Measurements from ENCODE around the gene TRPM4.

TRPM4 gene

DNA sequence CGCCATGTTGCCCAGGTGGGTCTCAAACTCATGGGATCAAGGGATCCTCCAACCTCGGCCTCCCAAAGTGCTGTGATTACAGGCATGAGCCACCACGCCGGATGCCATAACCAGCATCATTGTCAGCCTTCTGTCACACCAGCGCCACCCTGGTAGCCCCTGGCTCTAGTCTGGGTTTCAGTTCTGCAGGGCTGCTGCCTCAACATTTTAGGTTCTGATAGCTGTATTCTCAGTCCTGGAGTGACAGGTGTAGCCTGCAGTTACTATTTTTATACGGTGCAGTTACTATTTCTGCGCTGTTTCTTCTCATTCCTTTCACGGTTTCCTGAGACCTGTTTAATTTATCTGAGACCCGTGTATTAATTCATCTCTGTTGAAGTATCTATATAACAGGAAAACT lies 57.1 kb downstream of the TRPM4 start:
- Histone ChIP-seq H3K79me2 (ENCODE audit: control insufficient read depth, insufficient read depth, low read length, poor library complexity) (no peaks in the 10 kb centered on the region), H3K27ac (ENCODE audit: low read depth, low read length) (no peak overlapping the region), H2BK12ac (ENCODE audit: low read length) (no peak overlapping the region), H2BK5ac (ENCODE audit: low read depth, low read length, poor library complexity) (no peak overlapping the region), H3K79me1 (ENCODE audit: low read length) (no peaks in the 10 kb centered on the region), H3K4me1 (ENCODE audit: control insufficient read depth in 1 of 2, insufficient read depth in 2 of 2, low read length in 2 of 2) (no peaks in the 10 kb centered on the region), H3K23ac (ENCODE audit: low read length) (no peak overlapping the region), H3K4me3 (ENCODE audit: low read depth, low read length) (no peak overlapping the region), H3K9me3 (ENCODE audit: insufficient read depth, low read depth, low read length) (no peaks in the 10 kb centered on the region), H4K8ac (ENCODE audit: low read depth, low read length) (no peak overlapping the region), H2AK5ac (ENCODE audit: low read length) (no peak overlapping the region), H2AFZ (ENCODE audit: insufficient read depth, low read length, poor library complexity) (no peak overlapping the region), H3K36me3 (ENCODE audit: control insufficient read depth in 1 of 2, insufficient read depth in 2 of 2, low read length in 2 of 2) (peaks cover 19 to 20% of the 10 kb centered on the region in 2 experiments), H3K4ac (ENCODE audit: low read depth, low read length) (no peak overlapping the region), H4K91ac (ENCODE audit: low read depth, low read length) (no peak overlapping the region), H3K9ac (ENCODE audit: low read length) (no peak overlapping the region), H2BK120ac (ENCODE audit: insufficient read depth, low read length, poor library complexity) (no peak overlapping the region), H3K27me3 (ENCODE audit: insufficient read depth, low read length) (no peaks in the 10 kb centered on the region), H3K4me2 (ENCODE audit: low read length) (no peak overlapping the region), H3K18ac (ENCODE audit: low read length) (no peak overlapping the region), H3K14ac (ENCODE audit: low read length) (no peak overlapping the region), H4K12ac (ENCODE audit: low read depth, low read length) (no peak overlapping the region)
- WGBS (ENCODE audit: extremely low coverage, insufficient coverage, insufficient read length) = no CpG with 5 or more reads among the region's 9 CpGs
- DNase-seq = no peak

DNA sequence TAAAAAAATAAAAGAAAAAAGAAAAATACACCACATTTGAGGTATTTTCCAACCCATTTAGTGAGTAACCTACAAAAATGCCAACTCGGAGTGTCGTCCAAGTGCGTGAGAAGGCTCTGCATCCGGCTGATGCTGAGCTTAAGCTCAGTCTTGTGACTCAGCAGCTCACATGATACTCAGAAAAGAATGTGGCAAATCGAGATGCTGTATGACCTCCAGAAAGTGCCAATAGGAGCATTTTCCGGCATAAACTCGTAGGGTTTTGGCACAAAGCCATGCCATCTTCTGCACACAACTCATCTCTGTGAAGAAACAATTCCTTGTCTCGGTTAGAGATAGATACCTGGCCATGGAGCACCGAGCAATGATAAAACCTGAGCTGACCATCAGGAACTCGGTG lies 58.5 kb downstream of the TRPM4 start:
- Histone ChIP-seq H3K79me2 (ENCODE audit: control insufficient read depth, insufficient read depth, low read length, poor library complexity) (no peaks in the 10 kb centered on the region), H4K91ac (ENCODE audit: low read depth, low read length) (no peak overlapping the region), H4K12ac (ENCODE audit: low read depth, low read length) (no peak overlapping the region), H3K9me3 (ENCODE audit: insufficient read depth, low read depth, low read length) (no peaks in the 10 kb centered on the region), H3K14ac (ENCODE audit: low read length) (no peak overlapping the region), H2AFZ (ENCODE audit: insufficient read depth, low read length, poor library complexity) (no peak overlapping the region), H3K27ac (ENCODE audit: low read depth, low read length) (no peak overlapping the region), H3K4me3 (ENCODE audit: low read depth, low read length) (no peak overlapping the region), H2BK120ac (ENCODE audit: insufficient read depth, low read length, poor library complexity) (no peak overlapping the region), H3K9ac (ENCODE audit: low read length) (no peak overlapping the region), H2AK5ac (ENCODE audit: low read length) (no peak overlapping the region), H3K18ac (ENCODE audit: low read length) (no peak overlapping the region), H3K4me1 (ENCODE audit: control insufficient read depth in 1 of 2, insufficient read depth in 2 of 2, low read length in 2 of 2) (no peaks in the 10 kb centered on the region), H2BK5ac (ENCODE audit: low read depth, low read length, poor library complexity) (no peak overlapping the region), H4K8ac (ENCODE audit: low read depth, low read length) (no peak overlapping the region), H3K79me1 (ENCODE audit: low read length) (no peaks in the 10 kb centered on the region), H3K23ac (ENCODE audit: low read length) (no peak overlapping the region), H3K4ac (ENCODE audit: low read depth, low read length) (no peak overlapping the region), H3K4me2 (ENCODE audit: low read length) (no peak overlapping the region), H2BK12ac (ENCODE audit: low read length) (no peak overlapping the region), H3K27me3 (ENCODE audit: insufficient read depth, low read length) (no peaks in the 10 kb centered on the region), H3K36me3 (ENCODE audit: control insufficient read depth in 1 of 2, insufficient read depth in 2 of 2, low read length in 2 of 2) (peaks cover 9 to 10% of the 10 kb centered on the region in 2 experiments)
- peak in 1 of 2 donors; percentile 25 for DNase-seq
- no CpG with 5 or more reads among the region's 10 CpGs for WGBS (ENCODE audit: extremely low coverage, insufficient coverage, insufficient read length)

DNA sequence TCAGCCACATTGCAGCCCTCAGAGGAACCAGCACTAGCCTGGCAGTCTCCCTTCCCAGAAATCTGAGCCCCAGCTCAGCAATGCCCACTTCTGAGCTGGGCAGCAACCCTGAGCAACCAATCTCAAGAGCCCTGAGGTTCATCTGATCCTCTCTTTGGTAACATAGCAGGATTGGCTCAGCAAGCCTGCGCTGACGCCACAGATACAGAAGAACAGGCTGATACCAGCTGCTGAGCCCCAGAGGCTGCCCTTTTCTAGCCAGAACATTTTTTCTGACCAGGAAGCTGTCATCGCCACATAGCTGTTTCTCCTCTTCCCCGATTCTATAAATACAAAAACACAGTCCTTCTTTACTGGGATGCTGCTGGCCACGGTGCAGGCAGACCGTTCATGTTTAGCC lies 59.8 kb downstream of the TRPM4 start:
- Histone ChIP-seq H2BK5ac (ENCODE audit: low read depth, low read length, poor library complexity) (no peak overlapping the region), H3K4me3 (ENCODE audit: low read depth, low read length) (no peak overlapping the region), H2AFZ (ENCODE audit: insufficient read depth, low read length, poor library complexity) (no peak overlapping the region)

DNA sequence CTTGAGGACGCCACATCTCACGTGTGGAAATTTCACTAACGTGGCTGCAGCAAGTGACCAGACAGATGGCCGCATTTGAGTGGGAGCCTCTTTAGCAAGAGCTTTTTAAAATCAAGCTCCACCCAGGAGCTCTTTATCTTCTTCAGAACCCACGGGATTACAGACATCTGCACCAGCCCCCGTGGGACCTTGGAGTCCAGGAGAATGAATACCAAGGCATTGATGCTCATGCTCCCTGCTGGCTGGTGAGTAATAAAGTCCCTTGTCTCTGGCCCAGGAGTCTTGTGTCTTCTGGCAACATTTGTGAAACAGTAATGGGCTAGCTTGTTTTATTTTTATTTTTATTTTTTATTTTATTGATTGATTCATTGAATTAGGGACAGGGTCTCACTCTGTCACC lies 64.4 kb downstream of the TRPM4 start:
- no peaks in the 10 kb centered on the region for H3K79me2 ChIP-seq (ENCODE audit: control insufficient read depth, insufficient read depth, low read length, poor library complexity)
- no peak overlapping the region for H3K9ac ChIP-seq (ENCODE audit: low read length)
- H3K9me3 ChIP-seq (ENCODE audit: insufficient read depth, low read depth, low read length) = no peaks in the 10 kb centered on the region
- no CpG with 5 or more reads among the region's 6 CpGs for WGBS (ENCODE audit: extremely low coverage, insufficient coverage, insufficient read length)
- peaks cover 0 to 3% of the 10 kb centered on the region in 2 experiments for H3K4me1 ChIP-seq (ENCODE audit: control insufficient read depth in 1 of 2, insufficient read depth in 2 of 2, low read length in 2 of 2)
- no peak overlapping the region for H3K23ac ChIP-seq (ENCODE audit: low read length)
- no peak overlapping the region for H3K18ac ChIP-seq (ENCODE audit: low read length)
- H3K4ac ChIP-seq (ENCODE audit: low read depth, low read length) = no peak overlapping the region
- DNase-seq = no peak
- H2BK12ac ChIP-seq (ENCODE audit: low read length) = no peak overlapping the region
- no peaks in the 10 kb centered on the region for H3K27me3 ChIP-seq (ENCODE audit: insufficient read depth, low read length)
- no peak overlapping the region for H2AK5ac ChIP-seq (ENCODE audit: low read length)
- H3K79me1 ChIP-seq (ENCODE audit: low read length) = no peaks in the 10 kb centered on the region
- H3K4me2 ChIP-seq (ENCODE audit: low read length) = no peak overlapping the region
- no peak overlapping the region for H2AFZ ChIP-seq (ENCODE audit: insufficient read depth, low read length, poor library complexity)
- H4K12ac ChIP-seq (ENCODE audit: low read depth, low read length) = no peak overlapping the region
- no peak overlapping the region for H3K14ac ChIP-seq (ENCODE audit: low read length)
- no peak overlapping the region for H3K27ac ChIP-seq (ENCODE audit: low read depth, low read length)
- no peaks in the 10 kb centered on the region for H3K36me3 ChIP-seq (ENCODE audit: control insufficient read depth in 1 of 2, insufficient read depth in 2 of 2, low read length in 2 of 2)
- H3K4me3 ChIP-seq (ENCODE audit: low read depth, low read length) = no peak overlapping the region
- no peak overlapping the region for H4K91ac ChIP-seq (ENCODE audit: low read depth, low read length)
- no peak overlapping the region for H2BK5ac ChIP-seq (ENCODE audit: low read depth, low read length, poor library complexity)
- H4K8ac ChIP-seq (ENCODE audit: low read depth, low read length) = no peak overlapping the region
- no peak overlapping the region for H2BK120ac ChIP-seq (ENCODE audit: insufficient read depth, low read length, poor library complexity)

More for the DNA sequence above, 59.8 kb downstream of the TRPM4 start:
- Histone ChIP-seq H3K14ac (ENCODE audit: low read length) (no peak overlapping the region), H3K79me1 (ENCODE audit: low read length) (no peaks in the 10 kb centered on the region), H3K9ac (ENCODE audit: low read length) (no peak overlapping the region), H3K4me1 (ENCODE audit: control insufficient read depth in 1 of 2, insufficient read depth in 2 of 2, low read length in 2 of 2) (no peaks in the 10 kb centered on the region), H2AK5ac (ENCODE audit: low read length) (no peak overlapping the region), H3K4me2 (ENCODE audit: low read length) (no peak overlapping the region), H3K18ac (ENCODE audit: low read length) (no peak overlapping the region), H3K4ac (ENCODE audit: low read depth, low read length) (no peak overlapping the region), H3K9me3 (ENCODE audit: insufficient read depth, low read depth, low read length) (no peaks in the 10 kb centered on the region), H3K27me3 (ENCODE audit: insufficient read depth, low read length) (no peaks in the 10 kb centered on the region), H3K27ac (ENCODE audit: low read depth, low read length) (no peak overlapping the region), H4K8ac (ENCODE audit: low read depth, low read length) (no peak overlapping the region), H2BK120ac (ENCODE audit: insufficient read depth, low read length, poor library complexity) (no peak overlapping the region), H3K36me3 (ENCODE audit: control insufficient read depth in 1 of 2, insufficient read depth in 2 of 2, low read length in 2 of 2) (peaks cover 3% of the 10 kb centered on the region in 2 experiments), H2BK12ac (ENCODE audit: low read length) (no peak overlapping the region), H3K23ac (ENCODE audit: low read length) (no peak overlapping the region), H4K91ac (ENCODE audit: low read depth, low read length) (no peak overlapping the region), H3K79me2 (ENCODE audit: control insufficient read depth, insufficient read depth, low read length, poor library complexity) (no peaks in the 10 kb centered on the region), H4K12ac (ENCODE audit: low read depth, low read length) (no peak overlapping the region)
- no peak for DNase-seq
- WGBS (ENCODE audit: extremely low coverage, insufficient coverage, insufficient read length) = no CpG with 5 or more reads among the region's 6 CpGs

Data from trophoblast cell (in vitro differentiated cells and primary cell).